ENCODE data around the gene ABTB1.

DNA sequence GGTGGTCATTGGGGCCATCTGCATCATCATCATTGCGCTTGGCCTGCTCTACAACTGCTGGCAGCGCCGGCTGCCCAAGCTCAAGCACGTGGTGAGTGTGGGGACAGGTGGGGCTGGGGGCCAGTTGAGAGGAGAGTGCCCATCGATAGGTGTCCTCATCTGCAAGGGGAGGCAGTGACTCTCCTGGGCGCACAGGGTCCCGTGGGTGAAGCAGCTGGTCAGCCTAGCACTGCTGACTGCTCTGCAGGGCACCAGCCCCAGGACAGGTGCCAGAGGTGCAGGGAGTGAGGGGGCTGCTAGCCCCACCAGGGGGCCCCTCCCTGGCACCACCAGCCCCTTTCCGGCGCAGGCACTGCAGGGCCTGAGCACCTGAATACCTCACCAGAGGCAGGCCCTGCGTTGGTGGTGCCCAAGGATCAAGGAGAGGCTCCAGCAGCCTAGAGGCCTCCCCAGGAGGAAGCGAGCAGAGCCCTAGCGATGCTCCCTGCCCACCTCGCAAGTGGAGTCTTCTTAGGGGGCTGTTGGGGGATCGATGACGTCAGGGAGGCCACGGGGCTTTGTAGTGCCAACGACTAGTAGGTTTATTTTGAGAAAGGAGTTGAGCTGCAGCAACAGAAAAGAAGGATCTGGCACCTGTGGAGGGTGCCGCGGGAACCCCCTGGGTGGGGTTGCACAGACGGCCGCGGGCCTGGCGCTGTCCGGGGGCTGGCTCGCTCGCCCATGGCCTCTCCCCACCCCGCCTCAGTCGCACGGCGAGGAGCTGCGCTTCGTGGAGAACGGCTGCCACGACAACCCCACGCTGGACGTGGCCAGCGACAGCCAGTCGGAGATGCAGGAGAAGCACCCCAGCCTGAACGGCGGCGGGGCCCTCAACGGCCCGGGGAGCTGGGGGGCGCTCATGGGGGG is 976 bp upstream of the ABTB1 start:
- TF ChIP-seq, protein P1, sequence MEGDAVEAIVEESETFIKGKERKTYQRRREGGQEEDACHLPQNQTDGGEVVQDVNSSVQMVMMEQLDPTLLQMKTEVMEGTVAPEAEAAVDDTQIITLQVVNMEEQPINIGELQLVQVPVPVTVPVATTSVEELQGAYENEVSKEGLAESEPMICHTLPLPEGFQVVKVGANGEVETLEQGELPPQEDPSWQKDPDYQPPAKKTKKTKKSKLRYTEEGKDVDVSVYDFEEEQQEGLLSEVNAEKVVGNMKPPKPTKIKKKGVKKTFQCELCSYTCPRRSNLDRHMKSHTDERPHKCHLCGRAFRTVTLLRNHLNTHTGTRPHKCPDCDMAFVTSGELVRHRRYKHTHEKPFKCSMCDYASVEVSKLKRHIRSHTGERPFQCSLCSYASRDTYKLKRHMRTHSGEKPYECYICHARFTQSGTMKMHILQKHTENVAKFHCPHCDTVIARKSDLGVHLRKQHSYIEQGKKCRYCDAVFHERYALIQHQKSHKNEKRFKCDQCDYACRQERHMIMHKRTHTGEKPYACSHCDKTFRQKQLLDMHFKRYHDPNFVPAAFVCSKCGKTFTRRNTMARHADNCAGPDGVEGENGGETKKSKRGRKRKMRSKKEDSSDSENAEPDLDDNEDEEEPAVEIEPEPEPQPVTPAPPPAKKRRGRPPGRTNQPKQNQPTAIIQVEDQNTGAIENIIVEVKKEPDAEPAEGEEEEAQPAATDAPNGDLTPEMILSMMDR (IDR thresholded peaks at IDR 0.05) = no peak
- TF ChIP-seq POLR2A (IDR thresholded peaks at IDR 0.05) (no peak), POLR2AphosphoS5 (IDR thresholded peaks at IDR 0.05) (no peak), EP300 (IDR thresholded peaks at IDR 0.05) (no peak)

All from gastroesophageal sphincter (tissue), 3 donors.